ENCODE results near the gene MSANTD2.
"Not testable (repeated sequence)": the region's sequence is repeated elsewhere in the genome, so short reads cannot be mapped to it uniquely, and the experiment has no call there.

Gene MSANTD2

DNA sequence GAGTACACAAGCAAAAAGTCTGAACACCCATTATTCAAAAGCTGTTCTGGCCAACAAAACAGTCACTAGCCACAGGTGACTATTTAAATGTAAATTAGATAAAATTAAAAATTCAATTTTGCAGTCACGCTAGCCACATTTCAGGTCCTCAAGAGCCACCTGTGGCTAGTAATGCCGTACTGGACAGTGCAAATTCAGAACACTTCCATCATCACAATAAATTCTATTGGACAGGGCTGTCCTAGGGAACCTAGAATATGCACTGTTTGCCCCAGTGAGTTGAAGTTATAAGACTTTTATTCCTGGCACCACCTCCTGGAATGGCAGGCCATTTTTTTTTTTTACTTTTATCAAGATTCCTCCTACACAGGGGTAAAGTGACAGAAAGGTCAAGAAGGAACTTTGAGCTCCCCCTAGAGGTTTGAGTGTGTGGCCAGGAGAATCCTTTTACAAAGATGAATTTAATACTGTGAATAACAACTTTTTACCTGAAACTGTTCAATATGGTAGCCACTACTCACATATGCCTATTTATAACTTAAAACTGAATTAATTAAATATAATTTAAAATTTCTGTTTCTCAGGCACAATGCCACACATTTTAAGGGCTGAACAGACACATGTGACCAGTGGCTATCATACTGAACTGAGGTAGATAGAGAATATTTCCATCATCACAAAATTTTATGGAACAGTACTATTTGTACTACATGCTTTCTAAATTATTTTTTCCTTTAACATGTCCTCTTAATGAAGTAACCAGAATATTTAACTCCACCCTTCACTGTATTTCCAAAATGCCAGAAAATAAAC is 6.5 kb downstream of the MSANTD2 start:
- H3K4me3 ChIP-seq (ENCODE audit: low read length): peak overlapping the region; percentile 34
- H3K27me3 ChIP-seq (ENCODE audit: control insufficient read depth, insufficient read depth, low read length): no peaks in the 10 kb centered on the region
- H3K9me3 ChIP-seq (ENCODE audit: control insufficient read depth, low read depth, low read length): no peaks in the 10 kb centered on the region
- H3K27ac ChIP-seq (ENCODE audit: low read length): no peak overlapping the region
- peaks cover 31% of the 10 kb centered on the region for H3K4me1 ChIP-seq (ENCODE audit: control insufficient read depth, low read depth, low read length)
- no peaks in the 10 kb centered on the region for H3K36me3 ChIP-seq (ENCODE audit: control insufficient read depth, low read depth, low read length)
- H3K9ac ChIP-seq (ENCODE audit: low read length): peak overlapping the region; percentile 5

DNA sequence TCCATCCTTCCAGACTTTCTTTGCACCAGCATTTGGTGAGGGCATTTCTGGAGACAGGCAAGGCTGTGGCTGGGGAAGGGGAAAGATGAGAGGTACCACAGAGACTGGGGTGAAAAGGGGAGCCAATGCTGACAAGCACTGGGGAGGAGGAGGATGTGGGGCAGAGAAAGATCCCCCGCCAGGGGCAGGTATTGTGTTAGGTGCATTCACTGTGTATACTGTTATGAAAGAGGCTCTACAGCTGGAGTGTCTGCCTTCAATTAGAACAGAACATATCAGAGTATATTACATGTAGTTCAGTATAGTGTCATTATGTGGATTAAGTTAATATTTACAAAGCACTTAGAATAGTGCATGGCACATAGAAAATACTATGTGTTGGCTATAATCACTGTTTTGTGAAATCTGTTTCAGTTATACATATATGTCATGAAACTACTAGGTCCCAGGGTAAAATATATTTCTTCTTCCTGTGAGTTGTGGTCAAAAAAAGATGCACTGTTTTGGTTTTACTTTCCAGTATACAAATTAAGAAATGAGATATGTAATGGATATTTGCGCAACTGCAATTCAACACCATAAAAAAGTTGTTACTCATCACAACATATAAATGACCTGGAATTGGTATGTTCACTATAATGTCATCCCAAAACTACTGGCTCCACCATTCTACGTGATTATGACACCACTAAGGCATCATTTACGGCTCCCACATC is 8.4 kb downstream of the MSANTD2 start:
- Histone ChIP-seq H3K9ac (ENCODE audit: low read length) (no peak overlapping the region), H3K9me3 (ENCODE audit: control insufficient read depth, low read depth, low read length) (no peaks in the 10 kb centered on the region), H3K27ac (ENCODE audit: low read length) (no peak overlapping the region), H3K4me1 (ENCODE audit: control insufficient read depth, low read depth, low read length) (peaks cover 24% of the 10 kb centered on the region), H3K27me3 (ENCODE audit: control insufficient read depth, insufficient read depth, low read length) (no peaks in the 10 kb centered on the region), H3K4me3 (ENCODE audit: low read length) (no peak overlapping the region), H3K36me3 (ENCODE audit: control insufficient read depth, low read depth, low read length) (no peaks in the 10 kb centered on the region)

DNA sequence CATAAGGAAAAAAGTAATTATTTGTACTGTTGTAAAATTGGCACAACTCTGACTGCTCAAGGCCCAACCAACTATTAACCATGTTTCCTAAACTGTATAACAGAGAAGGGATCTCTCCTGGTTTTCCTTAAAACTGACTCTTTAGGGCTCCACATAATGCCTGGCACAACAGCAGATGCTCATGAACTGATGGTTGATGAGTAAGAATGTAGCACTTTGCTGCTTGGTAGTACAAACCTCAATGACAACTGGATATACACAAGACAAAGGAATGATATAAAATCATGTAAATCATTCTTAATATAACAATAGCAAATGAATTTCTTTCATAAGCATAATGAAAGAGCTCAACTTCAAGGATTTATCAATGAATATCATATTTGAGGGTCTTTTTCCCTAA is 11.7 kb downstream of the MSANTD2 start:
- H3K36me3 ChIP-seq (ENCODE audit: control insufficient read depth, low read depth, low read length): no peaks in the 10 kb centered on the region
- no peak overlapping the region for H3K27ac ChIP-seq (ENCODE audit: low read length)
- no peaks in the 10 kb centered on the region for H3K27me3 ChIP-seq (ENCODE audit: control insufficient read depth, insufficient read depth, low read length)
- no peak overlapping the region for H3K9ac ChIP-seq (ENCODE audit: low read length)
- peaks cover 19% of the 10 kb centered on the region for H3K4me1 ChIP-seq (ENCODE audit: control insufficient read depth, low read depth, low read length)
- no peaks in the 10 kb centered on the region for H3K9me3 ChIP-seq (ENCODE audit: control insufficient read depth, low read depth, low read length)
- H3K4me3 ChIP-seq (ENCODE audit: low read length): no peak overlapping the region

DNA sequence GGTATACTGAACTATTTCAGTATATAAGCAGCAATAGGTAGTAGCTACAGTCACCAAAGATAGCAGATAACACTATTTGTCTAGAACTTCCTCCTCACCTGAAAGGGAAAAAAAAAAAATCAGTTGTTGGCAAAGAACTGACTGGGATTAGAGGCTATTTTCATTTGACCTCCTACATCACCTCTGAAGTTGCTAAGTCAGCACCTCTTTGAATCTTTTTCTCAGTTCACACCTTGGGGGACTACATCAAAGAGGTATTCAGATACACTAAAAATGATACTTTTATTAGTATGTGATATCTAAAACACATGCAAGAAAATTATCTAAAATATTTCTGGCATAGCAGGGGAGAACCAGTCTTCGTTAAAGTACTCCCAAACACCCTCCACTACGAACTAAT is 16.2 kb downstream of the MSANTD2 start:
- Histone ChIP-seq H3K9ac (ENCODE audit: low read length) (no peak overlapping the region), H3K27me3 (ENCODE audit: control insufficient read depth, insufficient read depth, low read length) (no peaks in the 10 kb centered on the region), H3K4me3 (ENCODE audit: low read length) (no peak overlapping the region), H3K36me3 (ENCODE audit: control insufficient read depth, low read depth, low read length) (no peaks in the 10 kb centered on the region), H3K9me3 (ENCODE audit: control insufficient read depth, low read depth, low read length) (no peaks in the 10 kb centered on the region), H3K4me1 (ENCODE audit: control insufficient read depth, low read depth, low read length) (no peaks in the 10 kb centered on the region), H3K27ac (ENCODE audit: low read length) (no peak overlapping the region)

DNA sequence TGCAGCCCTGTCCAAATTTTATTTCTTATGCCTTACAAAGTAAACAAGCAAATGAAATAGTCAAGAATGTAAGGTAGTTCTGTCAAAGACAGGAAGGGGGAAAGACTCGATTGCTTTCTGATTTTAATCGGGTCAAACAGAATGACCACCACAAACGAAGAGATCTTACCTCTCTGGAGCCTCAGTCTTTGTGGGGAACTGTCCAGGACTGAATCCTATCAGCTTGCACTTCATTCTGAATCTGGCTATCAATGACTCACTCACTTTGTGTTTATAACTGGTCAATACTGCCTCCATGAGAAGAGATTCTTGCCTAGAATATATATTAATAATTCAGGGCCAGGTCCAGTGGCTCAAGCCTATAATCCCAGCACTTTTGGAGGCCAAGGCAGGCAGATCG is 17.2 kb downstream of the MSANTD2 start:
- no peaks in the 10 kb centered on the region for H3K4me1 ChIP-seq (ENCODE audit: control insufficient read depth, low read depth, low read length)
- H3K27me3 ChIP-seq (ENCODE audit: control insufficient read depth, insufficient read depth, low read length): no peaks in the 10 kb centered on the region
- no peak overlapping the region for H3K4me3 ChIP-seq (ENCODE audit: low read length)
- no peak overlapping the region for H3K9ac ChIP-seq (ENCODE audit: low read length)
- H3K9me3 ChIP-seq (ENCODE audit: control insufficient read depth, low read depth, low read length): no peaks in the 10 kb centered on the region
- H3K36me3 ChIP-seq (ENCODE audit: control insufficient read depth, low read depth, low read length): no peaks in the 10 kb centered on the region
- no peak overlapping the region for H3K27ac ChIP-seq (ENCODE audit: low read length)

DNA sequence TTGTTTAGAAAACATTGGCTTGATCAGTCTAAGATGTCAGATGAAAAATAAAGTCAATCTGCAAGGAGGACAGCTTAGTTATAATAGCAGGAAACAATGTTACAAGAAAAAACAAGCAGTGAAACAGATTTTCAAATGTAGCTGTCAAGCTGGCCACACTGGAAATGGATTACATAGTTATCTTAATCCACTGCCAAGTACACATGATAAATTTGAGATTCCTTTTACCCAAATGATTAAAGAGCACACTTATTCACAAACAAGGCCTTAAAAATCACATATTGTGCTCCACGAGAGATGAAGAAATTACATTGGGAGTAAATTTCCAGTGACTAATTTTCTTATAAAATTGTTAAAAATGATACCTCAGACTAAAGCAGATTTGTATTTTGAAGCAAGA is 20.6 kb downstream of the MSANTD2 start:
- no peak overlapping the region for H3K27ac ChIP-seq (ENCODE audit: low read length)
- H3K4me3 ChIP-seq (ENCODE audit: low read length): no peak overlapping the region
- H3K27me3 ChIP-seq (ENCODE audit: control insufficient read depth, insufficient read depth, low read length): no peaks in the 10 kb centered on the region
- no peaks in the 10 kb centered on the region for H3K9me3 ChIP-seq (ENCODE audit: control insufficient read depth, low read depth, low read length)
- H3K36me3 ChIP-seq (ENCODE audit: control insufficient read depth, low read depth, low read length): peaks cover 5% of the 10 kb centered on the region
- H3K9ac ChIP-seq (ENCODE audit: low read length): no peak overlapping the region
- H3K4me1 ChIP-seq (ENCODE audit: control insufficient read depth, low read depth, low read length): no peaks in the 10 kb centered on the region

DNA sequence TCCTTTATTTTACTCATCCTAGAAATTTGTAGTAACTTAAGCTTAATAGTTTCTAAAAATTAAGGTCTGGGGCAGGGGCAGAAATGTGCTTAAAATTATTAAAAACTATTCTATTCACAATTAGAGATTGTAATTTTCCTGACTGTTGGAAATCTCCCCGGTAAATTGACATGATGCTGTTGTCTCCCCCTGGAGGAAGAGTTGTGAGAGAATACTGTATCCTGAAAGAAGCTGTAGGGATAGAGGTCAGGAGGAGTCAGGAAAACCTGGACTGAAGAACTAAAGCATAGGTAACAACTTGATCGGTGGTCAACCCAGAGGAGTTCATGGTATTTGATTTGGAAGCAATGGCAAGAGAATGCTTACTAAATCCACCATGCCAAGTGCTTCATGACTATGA is 21.9 kb downstream of the MSANTD2 start:
- Histone ChIP-seq H3K27ac (ENCODE audit: low read length) (no peak overlapping the region), H3K27me3 (ENCODE audit: control insufficient read depth, insufficient read depth, low read length) (no peaks in the 10 kb centered on the region), H3K9ac (ENCODE audit: low read length) (no peak overlapping the region)

DNA sequence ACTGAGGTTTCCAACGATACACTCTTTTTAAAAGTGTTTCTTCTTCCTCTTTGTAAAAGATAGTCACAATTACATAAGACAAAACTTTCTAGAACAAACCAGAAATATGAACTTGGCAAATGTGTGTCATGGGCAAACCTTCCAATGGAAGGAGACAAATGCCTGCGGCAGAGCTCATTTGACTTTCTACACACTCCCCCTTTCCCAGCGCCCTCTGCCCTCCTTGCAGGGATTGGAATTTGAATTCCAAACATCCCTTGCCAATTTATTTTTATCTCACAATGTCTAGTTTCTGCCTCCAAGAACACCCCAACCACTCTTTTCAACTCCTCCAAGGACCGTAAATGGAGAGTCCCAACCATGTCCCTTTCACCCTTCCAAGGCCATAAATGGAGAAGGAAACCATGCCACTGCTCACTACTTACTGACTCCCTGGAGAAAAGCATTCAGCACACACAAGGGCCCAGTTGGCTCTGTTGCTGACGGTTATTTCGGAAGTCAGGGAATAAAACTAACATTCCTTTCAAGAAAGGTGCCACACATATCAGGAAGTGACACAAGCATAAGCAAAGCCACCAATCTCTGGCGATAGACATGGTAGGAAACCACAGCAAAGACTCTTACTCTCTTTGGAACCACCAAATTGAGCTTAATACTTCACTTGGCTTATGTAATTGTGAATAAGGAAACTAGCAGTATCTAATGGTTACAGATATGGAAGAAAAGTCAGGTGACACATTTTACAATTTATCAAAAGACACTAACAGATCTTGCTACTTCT is 23.2 kb downstream of the MSANTD2 start:
- no peak overlapping the region for H3K4me3 ChIP-seq (ENCODE audit: low read length)
- no peaks in the 10 kb centered on the region for H3K27me3 ChIP-seq (ENCODE audit: control insufficient read depth, insufficient read depth, low read length)
- no peak overlapping the region for H3K9ac ChIP-seq (ENCODE audit: low read length)
- peaks cover 13% of the 10 kb centered on the region for H3K36me3 ChIP-seq (ENCODE audit: control insufficient read depth, low read depth, low read length)
- no peaks in the 10 kb centered on the region for H3K4me1 ChIP-seq (ENCODE audit: control insufficient read depth, low read depth, low read length)
- no peaks in the 10 kb centered on the region for H3K9me3 ChIP-seq (ENCODE audit: control insufficient read depth, low read depth, low read length)
- no peak overlapping the region for H3K27ac ChIP-seq (ENCODE audit: low read length)

More for the DNA sequence above, 21.9 kb downstream of the MSANTD2 start:
- no peaks in the 10 kb centered on the region for H3K9me3 ChIP-seq (ENCODE audit: control insufficient read depth, low read depth, low read length)
- no peaks in the 10 kb centered on the region for H3K4me1 ChIP-seq (ENCODE audit: control insufficient read depth, low read depth, low read length)
- peaks cover 10% of the 10 kb centered on the region for H3K36me3 ChIP-seq (ENCODE audit: control insufficient read depth, low read depth, low read length)
- H3K4me3 ChIP-seq (ENCODE audit: low read length): no peak overlapping the region

DNA sequence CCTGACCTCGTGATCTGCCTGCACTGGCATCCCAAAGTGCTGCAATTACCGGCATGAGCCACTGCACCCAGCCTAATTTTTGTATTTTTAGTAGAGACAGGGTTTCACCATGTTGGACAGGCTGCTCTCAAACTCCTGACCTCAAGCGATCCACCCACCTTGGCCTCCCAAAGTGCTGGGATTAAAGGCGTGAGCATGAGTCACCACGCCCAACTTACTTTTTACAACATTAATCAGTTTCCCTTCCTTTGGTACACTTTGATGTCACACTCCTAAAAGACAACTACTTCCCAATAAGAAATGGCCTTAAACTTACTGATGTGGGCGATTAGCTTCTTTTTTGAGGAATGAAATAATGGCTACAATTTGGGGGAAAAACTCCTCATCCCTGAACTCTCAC is 29.2 kb downstream of the MSANTD2 start:
- H3K9ac ChIP-seq (ENCODE audit: low read length); H3K4me3 ChIP-seq (ENCODE audit: low read length); H3K27me3 ChIP-seq (ENCODE audit: control insufficient read depth, insufficient read depth, low read length); H3K9me3 ChIP-seq (ENCODE audit: control insufficient read depth, low read depth, low read length); H3K27ac ChIP-seq (ENCODE audit: low read length); H3K4me1 ChIP-seq (ENCODE audit: control insufficient read depth, low read depth, low read length): not testable (repeated sequence)
- peaks cover 37% of the 10 kb centered on the region for H3K36me3 ChIP-seq (ENCODE audit: control insufficient read depth, low read depth, low read length)

DNA sequence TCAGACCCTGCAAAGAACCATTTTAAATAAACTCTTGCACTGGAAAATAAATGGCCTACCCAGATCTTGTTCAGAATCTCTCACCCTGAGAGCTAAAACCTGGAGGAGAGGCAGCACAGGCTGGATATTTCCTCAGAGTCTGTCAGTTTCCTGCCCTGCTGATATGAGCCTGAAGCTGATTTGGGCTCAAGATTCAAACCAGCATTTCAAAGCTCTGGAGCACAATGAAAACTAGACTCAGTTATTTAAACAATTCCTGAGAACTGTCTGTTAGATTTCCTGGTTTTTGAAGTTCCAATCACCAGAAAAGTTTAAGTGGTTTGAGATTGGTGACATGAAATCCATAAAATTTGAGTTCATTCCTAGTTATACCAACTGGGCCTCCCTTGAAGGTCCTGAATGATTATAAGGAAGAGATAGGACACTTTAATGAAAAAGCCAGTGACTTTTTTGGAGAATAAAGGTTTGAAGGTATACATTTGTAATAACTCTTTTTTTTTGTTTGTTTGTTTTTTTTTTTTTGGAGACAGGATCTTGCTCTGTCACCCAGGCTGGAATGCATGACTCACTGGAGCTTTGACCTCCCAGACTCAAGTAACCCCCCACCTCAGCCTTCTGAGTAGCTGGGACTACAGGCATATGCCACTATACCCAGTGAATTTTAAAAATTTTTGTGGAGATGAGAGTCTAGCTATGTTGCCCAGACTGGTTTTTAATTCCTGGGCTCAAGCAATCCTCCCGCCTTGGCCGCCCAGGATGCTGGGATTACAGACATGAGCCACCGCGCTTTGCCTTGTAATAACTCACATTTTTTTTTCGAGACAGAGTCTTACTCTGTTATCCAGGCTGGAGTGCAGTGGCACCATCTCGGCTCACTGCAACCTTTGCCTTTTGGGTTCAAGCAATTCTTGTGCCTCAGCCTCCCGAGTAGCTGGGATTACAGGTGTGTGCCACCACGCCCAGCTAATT is 30.1 kb downstream of the MSANTD2 start:
- Histone ChIP-seq H3K9ac (ENCODE audit: low read length) (no peak overlapping the region), H3K27ac (ENCODE audit: low read length) (no peak overlapping the region), H3K4me1 (ENCODE audit: control insufficient read depth, low read depth, low read length) (no peaks in the 10 kb centered on the region), H3K4me3 (ENCODE audit: low read length) (no peak overlapping the region), H3K9me3 (ENCODE audit: control insufficient read depth, low read depth, low read length) (no peaks in the 10 kb centered on the region), H3K36me3 (ENCODE audit: control insufficient read depth, low read depth, low read length) (peaks cover 37% of the 10 kb centered on the region), H3K27me3 (ENCODE audit: control insufficient read depth, insufficient read depth, low read length) (no peaks in the 10 kb centered on the region)

DNA sequence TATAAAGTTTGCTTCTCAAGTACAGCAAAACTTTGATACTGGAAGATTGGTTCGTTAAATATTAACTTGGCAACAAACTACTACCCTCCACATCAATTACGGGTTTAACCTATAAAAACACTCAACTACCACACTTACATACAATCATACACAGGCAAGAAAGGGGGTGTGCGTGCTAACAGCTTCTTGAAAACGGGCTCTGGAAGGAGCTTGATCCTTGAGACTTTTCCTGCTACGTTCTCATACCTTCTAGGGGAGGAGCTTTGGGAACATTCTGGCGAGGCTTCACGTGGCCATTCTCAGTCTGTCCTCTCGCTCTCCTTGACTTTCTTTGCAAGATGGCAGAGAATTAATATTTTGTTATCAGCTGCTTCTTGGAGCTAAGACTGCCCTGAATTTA is 31.3 kb downstream of the MSANTD2 start:
- no peak overlapping the region for H3K27ac ChIP-seq (ENCODE audit: low read length)
- no peaks in the 10 kb centered on the region for H3K4me1 ChIP-seq (ENCODE audit: control insufficient read depth, low read depth, low read length)
- peaks cover 30% of the 10 kb centered on the region for H3K36me3 ChIP-seq (ENCODE audit: control insufficient read depth, low read depth, low read length)
- no peak overlapping the region for H3K9ac ChIP-seq (ENCODE audit: low read length)
- H3K4me3 ChIP-seq (ENCODE audit: low read length): no peak overlapping the region
- no peaks in the 10 kb centered on the region for H3K27me3 ChIP-seq (ENCODE audit: control insufficient read depth, insufficient read depth, low read length)
- no peaks in the 10 kb centered on the region for H3K9me3 ChIP-seq (ENCODE audit: control insufficient read depth, low read depth, low read length)
